K562 (cell line): ENCODE measurements around the gene DAG1. TPM values are rescaled to one million over a fixed set of nuclear protein-coding genes. Genes with fewer than 3 reads are reported as not detected.

Source experiments
- ASH1L ChIP-seq: fragments of 450-650 bp; IDR thresholded peaks from 2 replicates; pipeline ENCODE4 v1.6.1; 2018; ENCODE audit warnings: borderline replicate concordance, mild to moderate bottlenecking, low read depth; ENCODE audit not compliant: partially characterized antibody
- ATF1 ChIP-seq, 2 experiments: fragments of 450-650 bp in 1 of 2; IDR thresholded peaks; 2 replicates each; pipeline ENCODE4 v1.6.1; 2016; ENCODE audit warnings: missing compliant biosample characterization in 1 of 2, missing genetic modification characterization in 1 of 2
- CCNT2 ChIP-seq: IDR thresholded peaks from 2 replicates; pipeline ENCODE4 v1.6.1; 2011; ENCODE audit warnings: borderline replicate concordance, low read depth, mild to moderate bottlenecking, moderate library complexity, mixed read lengths, low read length; ENCODE audit not compliant: insufficient read length; ENCODE audit errors: extremely low read depth
- DEAF1 ChIP-seq: fragments of 450-650 bp; formaldehyde crosslinking; IDR thresholded peaks from 2 replicates; pipeline ENCODE4 v1.4.0; 2020; ENCODE audit warnings: mild to moderate bottlenecking, moderate library complexity
- HMG20A ChIP-seq: fragments of 450-650 bp; formaldehyde crosslinking; conservative IDR thresholded peaks from 2 replicates; pipeline ENCODE4 v1.4.0; 2020; ENCODE audit warnings: mild to moderate bottlenecking, mixed read lengths
- MCM5 ChIP-seq: fragments of 450-650 bp; IDR thresholded peaks from 2 replicates; pipeline ENCODE4 v1.6.1; 2016; ENCODE audit warnings: low read depth
- RNF2 ChIP-seq: sonication (generic); IDR thresholded peaks from 2 replicates; pipeline ENCODE4 v1.6.1; 2016
- SMC3 ChIP-seq: conservative IDR thresholded peaks from 2 replicates; pipeline ENCODE4 v1.6.1; 2011; ENCODE audit warnings: low read depth, low read length, improper control_type of control experiment; ENCODE audit not compliant: insufficient read depth
- SRF ChIP-seq, 2 experiments: fragments of 250-450, 450-650 bp in 1 of 2; sonication (Bioruptor Pico) in 1 of 2; sonication (generic) in 1 of 2; formaldehyde crosslinking; IDR thresholded peaks; 2 replicates each; pipeline versions ENCODE4 v1.5.0 to v1.5.1; 2020 to 2022; ENCODE audit warnings: mild to moderate bottlenecking in 1 of 2, missing genetic modification reagents in 1 of 2
- TBL1XR1 ChIP-seq, 2 experiments: IDR thresholded peaks; 2 replicates each; pipeline ENCODE4 v1.6.1; 2012; ENCODE audit warnings: improper control_type of control experiment in 2 of 2, low read length in 2 of 2, mild to moderate bottlenecking in 1 of 2
- ZFX ChIP-seq: sonication (generic); formaldehyde crosslinking; IDR thresholded peaks from 2 replicates; pipeline ENCODE4 v1.8.0; 2022; ENCODE audit warnings: mild to moderate bottlenecking, missing genetic modification reagents, moderate library complexity
- ZNF766 ChIP-seq: fragments of 200-800 bp; sonication (Bioruptor generic); conservative IDR thresholded peaks from 2 replicates; pipeline ENCODE4 v1.6.1; 2016; ENCODE audit warnings: missing genetic modification characterization, missing compliant biosample characterization
- polyA plus RNA-seq, 8 experiments: library from polyadenylated mRNA; depleted of rRNA in 4 of 8; stranded (reverse) in 5 of 8; unstranded in 3 of 8; fragments of >200 nt; fragmentation: Nextera tagmentation in 2 of 8; fragmentation: Illumina TruSeq in 1 of 8; extraction: Ambion mirVana in 2 of 8; extraction: Trizol in 1 of 8; gene quantifications; 2 replicates each; pipeline versions ENCODE4 v1.2.1 to v1.2.3, GENCODE V29; 2011 to 2014; ENCODE audit warnings: inconsistent platforms in 1 of 8, missing spikeins in 1 of 8
- total RNA-seq, 7 experiments: library from RNA; depleted of rRNA in 6 of 7; stranded (reverse); fragments of >200 nt in 6 of 7; fragmentation: Illumina TruSeq in 2 of 7; extraction: Trizol in 2 of 7; gene quantifications; 2 replicates each; pipeline versions ENCODE4 v1.2.1 to v1.2.3, GENCODE V29; 2011 to 2021; ENCODE audit warnings: low replicate concordance in 1 of 7
- TF ChIP-seq, protein P1 (sequence below), 2 experiments: fragments of 450-650 bp; formaldehyde crosslinking in 1 of 2; IDR thresholded peaks; 2 replicates each; pipeline versions ENCODE4 v1.4.0 to v1.6.1; 2014 to 2020; ENCODE audit warnings: mild to moderate bottlenecking in 2 of 2, borderline replicate concordance in 1 of 2, low read depth in 1 of 2
- TF ChIP-seq, protein P2 (sequence below), 2 experiments: fragments of 450-650 bp; conservative IDR thresholded peaks; 2 replicates each; pipeline ENCODE4 v1.6.1; 2017; ENCODE audit warnings: mild to moderate bottlenecking in 2 of 2, moderate library complexity in 2 of 2

Gene DAG1
- total and polyA plus RNA-seq, 9 of the 15 experiments (the other 6 are each of a cell fraction or from before 2014, with no cell fraction given) = 0.29 to 19.6 (median 8.2) TPM

DNA sequence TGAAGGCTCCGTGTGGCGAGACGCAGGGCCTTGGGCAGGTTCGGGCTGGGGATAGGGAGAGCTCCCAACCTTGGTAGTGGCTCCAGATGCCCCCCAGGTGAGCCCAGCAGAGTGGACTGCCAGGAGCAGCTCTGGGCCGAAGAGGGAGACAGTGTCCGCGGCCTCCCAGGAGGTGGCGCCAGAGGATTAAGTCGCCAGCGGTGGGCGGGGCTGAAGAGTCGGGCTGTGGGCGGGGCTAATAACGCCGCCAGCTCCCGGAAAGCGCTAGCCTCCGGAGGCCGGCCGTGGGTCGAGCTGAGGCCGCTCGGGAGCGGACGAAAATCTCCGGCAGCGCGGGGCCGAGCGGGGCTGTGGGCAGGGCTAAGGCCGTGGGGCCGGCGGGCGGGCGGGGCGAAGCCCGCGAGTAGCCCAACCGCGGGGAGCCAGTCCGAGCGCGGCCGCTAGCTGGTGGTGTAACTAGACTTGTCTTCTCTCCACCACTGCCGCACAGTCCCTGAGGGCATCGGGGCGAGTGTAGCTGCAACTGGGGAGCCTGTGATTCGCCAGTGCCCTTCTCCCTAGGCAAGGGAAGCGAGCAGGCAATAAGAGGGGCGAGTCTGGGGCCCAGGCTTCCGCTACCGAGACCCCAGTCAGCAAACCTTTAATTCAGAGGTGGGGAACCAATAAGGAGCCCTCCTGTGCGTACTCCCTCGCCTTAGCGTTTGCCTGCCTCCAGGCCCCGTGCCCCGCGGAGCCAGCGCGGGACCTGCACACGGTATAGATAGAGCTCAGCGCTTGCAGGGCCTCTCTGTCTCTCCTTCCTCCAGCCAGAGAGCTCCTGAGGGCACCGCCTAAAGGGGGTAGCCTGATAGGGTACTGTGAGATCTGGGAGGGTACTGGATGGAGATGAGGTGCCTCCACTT, 69.8 kb downstream of the DAG1 start (continued):
- TF ChIP-seq, protein P1, sequence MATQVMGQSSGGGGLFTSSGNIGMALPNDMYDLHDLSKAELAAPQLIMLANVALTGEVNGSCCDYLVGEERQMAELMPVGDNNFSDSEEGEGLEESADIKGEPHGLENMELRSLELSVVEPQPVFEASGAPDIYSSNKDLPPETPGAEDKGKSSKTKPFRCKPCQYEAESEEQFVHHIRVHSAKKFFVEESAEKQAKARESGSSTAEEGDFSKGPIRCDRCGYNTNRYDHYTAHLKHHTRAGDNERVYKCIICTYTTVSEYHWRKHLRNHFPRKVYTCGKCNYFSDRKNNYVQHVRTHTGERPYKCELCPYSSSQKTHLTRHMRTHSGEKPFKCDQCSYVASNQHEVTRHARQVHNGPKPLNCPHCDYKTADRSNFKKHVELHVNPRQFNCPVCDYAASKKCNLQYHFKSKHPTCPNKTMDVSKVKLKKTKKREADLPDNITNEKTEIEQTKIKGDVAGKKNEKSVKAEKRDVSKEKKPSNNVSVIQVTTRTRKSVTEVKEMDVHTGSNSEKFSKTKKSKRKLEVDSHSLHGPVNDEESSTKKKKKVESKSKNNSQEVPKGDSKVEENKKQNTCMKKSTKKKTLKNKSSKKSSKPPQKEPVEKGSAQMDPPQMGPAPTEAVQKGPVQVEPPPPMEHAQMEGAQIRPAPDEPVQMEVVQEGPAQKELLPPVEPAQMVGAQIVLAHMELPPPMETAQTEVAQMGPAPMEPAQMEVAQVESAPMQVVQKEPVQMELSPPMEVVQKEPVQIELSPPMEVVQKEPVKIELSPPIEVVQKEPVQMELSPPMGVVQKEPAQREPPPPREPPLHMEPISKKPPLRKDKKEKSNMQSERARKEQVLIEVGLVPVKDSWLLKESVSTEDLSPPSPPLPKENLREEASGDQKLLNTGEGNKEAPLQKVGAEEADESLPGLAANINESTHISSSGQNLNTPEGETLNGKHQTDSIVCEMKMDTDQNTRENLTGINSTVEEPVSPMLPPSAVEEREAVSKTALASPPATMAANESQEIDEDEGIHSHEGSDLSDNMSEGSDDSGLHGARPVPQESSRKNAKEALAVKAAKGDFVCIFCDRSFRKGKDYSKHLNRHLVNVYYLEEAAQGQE (IDR thresholded peaks at IDR 0.05; ENCODE audit: borderline replicate concordance) = peak; percentile 74; the same call in 1 of the 2 replicates
- TF ChIP-seq, protein P1 (CRISPR knock-in tag; IDR thresholded peaks at IDR 0.05; ENCODE audit: low read depth) = no peak
- TF ChIP-seq ASH1L = no peak
- TF ChIP-seq, protein P2, sequence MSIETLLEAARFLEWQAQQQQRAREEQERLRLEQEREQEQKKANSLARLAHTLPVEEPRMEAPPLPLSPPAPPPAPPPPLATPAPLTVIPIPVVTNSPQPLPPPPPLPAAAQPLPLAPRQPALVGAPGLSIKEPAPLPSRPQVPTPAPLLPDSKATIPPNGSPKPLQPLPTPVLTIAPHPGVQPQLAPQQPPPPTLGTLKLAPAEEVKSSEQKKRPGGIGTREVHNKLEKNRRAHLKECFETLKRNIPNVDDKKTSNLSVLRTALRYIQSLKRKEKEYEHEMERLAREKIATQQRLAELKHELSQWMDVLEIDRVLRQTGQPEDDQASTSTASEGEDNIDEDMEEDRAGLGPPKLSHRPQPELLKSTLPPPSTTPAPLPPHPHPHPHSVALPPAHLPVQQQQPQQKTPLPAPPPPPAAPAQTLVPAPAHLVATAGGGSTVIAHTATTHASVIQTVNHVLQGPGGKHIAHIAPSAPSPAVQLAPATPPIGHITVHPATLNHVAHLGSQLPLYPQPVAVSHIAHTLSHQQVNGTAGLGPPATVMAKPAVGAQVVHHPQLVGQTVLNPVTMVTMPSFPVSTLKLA (conservative IDR thresholded peaks at IDR 0.05) = no peak
- TF ChIP-seq ZFX (CRISPR knock-in tag) = peak; percentile 57
- TF ChIP-seq MCM5 = no peak
- TF ChIP-seq SRF (CRISPR knock-in tag; IDR thresholded peaks at IDR 0.05) = 0 out of 4 replicates have a peak, but pooled peaks of 1 of the 2 experiments have one; percentile 42
- TF ChIP-seq DEAF1 (CRISPR knock-in tag) = peak; percentile 96
- no peak for TF ChIP-seq RNF2
- TF ChIP-seq ZNF766 (CRISPR knock-in tag) = no peak
- TF ChIP-seq SMC3 = peak; percentile 80
- TF ChIP-seq TBL1XR1 (IDR thresholded peaks at IDR 0.05; ENCODE audit: low read length in 2 of 2) = 0 out of 4 replicates have a peak, but pooled peaks of 1 of the 2 experiments have one; percentile 29
- peak; percentile 63 for TF ChIP-seq CCNT2
- TF ChIP-seq HMG20A (CRISPR knock-in tag) = no peak
- TF ChIP-seq ATF1 (CRISPR knock-in tag; IDR thresholded peaks at IDR 0.05) = no peak
- 0 out of 2 replicates have a peak, but pooled peaks have one; percentile 15 for TF ChIP-seq ATF1 (tag; IDR thresholded peaks at IDR 0.05)
